HCT116 (cell line): ENCODE measurements around the gene DOC2A. TPM values are rescaled to one million over a fixed set of nuclear protein-coding genes. Genes with fewer than 3 reads are reported as not detected.

Source experiments
- ATAC-seq: fragments of 200-7000 bp; cut with Tn5 transposase; 2 replicates; pipeline ENCODE4 v1.9.1; 2020; ENCODE audit warnings: mild to moderate bottlenecking, moderate library complexity
- BruUV-seq: library from RNA; stranded (reverse); fragments of 400-500 nt; replicated peaks from 2 replicates; lab custom pipeline; 2021; lab: Mats Ljungman, UMichigan
- CTCF ChIA-PET: fragments of 300-600 bp; sonication (Branson Sonifier 250); formaldehyde crosslinking; loops from one replicate; lab custom pipeline; 2021; ENCODE audit warnings: antibody characterized with exemption; lab: Charles Lee
- POLR2A ChIA-PET: fragments of 300-600, 350-600 bp; sonication (Branson Sonifier 250); formaldehyde crosslinking; loops from one replicate; lab custom pipeline; 2021; ENCODE audit warnings: antibody characterized with exemption; lab: Charles Lee
- RAD21 ChIA-PET, 2 experiments: fragments of 300-600 bp; sonication (Branson Sonifier 250); formaldehyde crosslinking; loops; one replicate each; lab custom pipeline; 2023; ENCODE audit warnings: low total read pairs in 2 of 2; ENCODE audit not compliant: uncharacterized antibody in 2 of 2, unreplicated experiment in 2 of 2, low non-redundant PET in 1 of 2; lab: Charles Lee
- DNase-seq: peaks from one replicate; pipeline ENCODE4 v3.0.0-alpha.2; 2010; ENCODE audit warnings: low read depth, low spot score
- H2AFZ ChIP-seq: fragments of 200-600 bp; shearing (Covaris generic), sonication (generic); 2 replicates; pipeline ENCODE4 v1.6.1; 2017; ENCODE audit warnings: low read depth, mixed run types, mixed read lengths, antibody characterized with exemption, low read length; ENCODE audit not compliant: poor library complexity, severe bottlenecking
- H3K27ac ChIP-seq: 2 replicates; pipeline ENCODE4 v1.5.1; 2012; ENCODE audit warnings: low read depth, low read length
- H3K27me3 ChIP-seq: fragments of 200-600 bp; sonication (generic); 2 replicates; pipeline ENCODE4 v1.6.1; 2016; ENCODE audit warnings: mixed run types, low read length, mixed read lengths; ENCODE audit not compliant: insufficient read depth
- H3K36me3 ChIP-seq, 2 experiments: fragments of 200-500 bp in 1 of 2; fragments of 200-600 bp in 1 of 2; sonication (Bioruptor generic) in 1 of 2; sonication (generic) in 1 of 2; 2 replicates each; pipeline versions ENCODE4 v1.5.1 to v1.6.1; 2014 to 2016; ENCODE audit warnings: low read length in 2 of 2, inconsistent platforms in 1 of 2, mixed read lengths in 1 of 2, mixed run types in 1 of 2; ENCODE audit not compliant: insufficient read depth in 2 of 2, control insufficient read depth in 1 of 2
- H3K4me1 ChIP-seq, 2 experiments: fragments of 200-600 bp in 1 of 2; sonication (generic) in 1 of 2; 2 replicates each; pipeline versions ENCODE4 v1.5.1 to v1.6.1; 2012 to 2017; ENCODE audit warnings: low read length in 2 of 2, inconsistent platforms in 1 of 2, mild to moderate bottlenecking in 1 of 2, mixed read lengths in 1 of 2, mixed run types in 1 of 2, moderate library complexity in 1 of 2; ENCODE audit not compliant: insufficient read depth in 2 of 2, control insufficient read depth in 1 of 2
- H3K4me2 ChIP-seq: fragments of 200-600 bp; sonication (generic); 2 replicates; pipeline ENCODE4 v1.6.1; 2017; ENCODE audit warnings: mixed run types, low read length, mixed read lengths
- H3K4me3 ChIP-seq, 2 experiments: fragments of 200-600 bp in 1 of 2; sonication (generic) in 1 of 2; replicated peaks in 1 of 2; 2 replicates each; pipeline ENCODE4 v1.5.1; 2011 to 2016; ENCODE audit warnings: low read length in 2 of 2, control low read depth in 1 of 2, low read depth in 1 of 2, mild to moderate bottlenecking in 1 of 2, mixed read lengths in 1 of 2, mixed run types in 1 of 2
- H3K79me2 ChIP-seq: fragments of 200-600 bp; sonication (generic); 2 replicates; pipeline ENCODE4 v1.6.1; 2017; ENCODE audit warnings: mild to moderate bottlenecking, mixed run types, low read length, moderate library complexity, mixed read lengths; ENCODE audit not compliant: insufficient read depth
- H3K9ac ChIP-seq: fragments of 200-600 bp; sonication (generic); 2 replicates; pipeline ENCODE4 v1.6.1; 2016; ENCODE audit warnings: low read length, mixed read lengths
- H3K9me2 ChIP-seq: fragments of 200-600 bp; sonication (generic), shearing (Covaris generic); 2 replicates; pipeline ENCODE4 v1.6.1; 2017; ENCODE audit warnings: mixed run types, mild to moderate bottlenecking, moderate library complexity; ENCODE audit not compliant: insufficient read depth
- H3K9me3 ChIP-seq, 2 experiments: fragments of 200-500 bp in 1 of 2; fragments of 200-600 bp in 1 of 2; sonication (Bioruptor generic) in 1 of 2; sonication (generic) in 1 of 2; 2 replicates each; pipeline ENCODE4 v1.6.1; 2014 to 2017; ENCODE audit warnings: low read length in 2 of 2, mixed read lengths in 2 of 2, inconsistent platforms in 1 of 2, low read depth in 1 of 2, mild to moderate bottlenecking in 1 of 2, mixed run types in 1 of 2, moderate library complexity in 1 of 2; ENCODE audit not compliant: control insufficient read depth in 1 of 2, insufficient read depth in 1 of 2
- H4K20me1 ChIP-seq: fragments of 200-600 bp; sonication (generic), shearing (Covaris generic); 2 replicates; pipeline ENCODE4 v1.6.1; 2017; ENCODE audit warnings: mixed run types, mild to moderate bottlenecking, moderate library complexity; ENCODE audit not compliant: insufficient read depth
- CBX3 ChIP-seq: IDR thresholded peaks from 2 replicates; pipeline ENCODE4 v1.6.1; 2012; ENCODE audit warnings: low read depth
- CEBPB ChIP-seq: IDR thresholded peaks from 2 replicates; pipeline ENCODE4 v1.6.1; 2012; ENCODE audit warnings: low read depth
- EGR1 ChIP-seq: IDR thresholded peaks from 2 replicates; pipeline ENCODE4 v1.6.1; 2012; ENCODE audit warnings: low read depth
- ELF1 ChIP-seq: IDR thresholded peaks from 2 replicates; pipeline ENCODE4 v1.6.1; 2012; ENCODE audit warnings: low read depth, borderline replicate concordance
- EZH2phosphoT487 ChIP-seq: fragments of 200-600 bp; IDR thresholded peaks from 2 replicates; pipeline ENCODE4 v1.6.1; 2018; ENCODE audit warnings: antibody characterized with exemption, borderline replicate concordance
- POLR2A ChIP-seq: IDR thresholded peaks from 2 replicates; pipeline ENCODE4 v1.7.0; 2011; ENCODE audit warnings: borderline replicate concordance; ENCODE audit not compliant: insufficient read depth, insufficient read length; ENCODE audit errors: extremely low read depth
- RAD21 ChIP-seq: IDR thresholded peaks from 2 replicates; pipeline ENCODE4 v1.6.1; 2012; ENCODE audit warnings: low read depth, mild to moderate bottlenecking
- SP1 ChIP-seq: IDR thresholded peaks from 2 replicates; pipeline ENCODE4 v1.6.1; 2012; ENCODE audit warnings: low read depth
- SRF ChIP-seq: IDR thresholded peaks from 2 replicates; pipeline ENCODE4 v1.6.1; 2012; ENCODE audit warnings: low read depth
- YY1 ChIP-seq: IDR thresholded peaks from 2 replicates; pipeline ENCODE4 v1.6.1; 2011; ENCODE audit warnings: low read length, low read depth, moderate library complexity, mild to moderate bottlenecking; ENCODE audit not compliant: insufficient replicate concordance; ENCODE audit errors: extremely low read depth
- ZFX ChIP-seq: fragments of 450-650 bp; IDR thresholded peaks from 2 replicates; pipeline ENCODE4 v1.6.1; 2017
- ZNF274 ChIP-seq: fragments of 200-500 bp; sonication (Bioruptor generic); IDR thresholded peaks from 2 replicates; pipeline ENCODE4 v1.6.1; 2014; ENCODE audit warnings: mild to moderate bottlenecking, low read depth, low read length, inconsistent platforms
- intact Hi-C: fragments of 100-400 bp; cut with micrococcal nuclease; formaldehyde crosslinking; loops from 2 replicates; pipeline ENCODE4 v1.10.0; 2022
- total RNA-seq: library from RNA; stranded (reverse); gene quantifications from one replicate; pipeline ENCODE4 v1.2.1, GENCODE V29; 2021; ENCODE audit not compliant: unreplicated experiment
- TF ChIP-seq, protein P1 (sequence below): IDR thresholded peaks from 2 replicates; pipeline ENCODE4 v1.6.1; 2012
- TF ChIP-seq, protein P2 (sequence below): IDR thresholded peaks from 2 replicates; pipeline ENCODE4 v1.6.1; 2012
- TF ChIP-seq, protein P3 (sequence below), 3 experiments: fragments of 200-600 bp in 1 of 3; sonication (generic) in 1 of 3; IDR thresholded peaks in 2 of 3; conservative IDR thresholded peaks in 1 of 3; 2 replicates each; pipeline ENCODE4 v1.5.1; 2012 to 2017; ENCODE audit warnings: low read depth in 2 of 3, low read length in 2 of 3, antibody characterized with exemption in 1 of 3, borderline replicate concordance in 1 of 3, control low read depth in 1 of 3, mild to moderate bottlenecking in 1 of 3, mixed read lengths in 1 of 3, mixed run types in 1 of 3, moderate library complexity in 1 of 3; ENCODE audit not compliant: insufficient read depth in 1 of 3

The DOC2A gene
- total RNA-seq, 1 experiment from 2014 or later, result 17.3 TPM

DNA sequence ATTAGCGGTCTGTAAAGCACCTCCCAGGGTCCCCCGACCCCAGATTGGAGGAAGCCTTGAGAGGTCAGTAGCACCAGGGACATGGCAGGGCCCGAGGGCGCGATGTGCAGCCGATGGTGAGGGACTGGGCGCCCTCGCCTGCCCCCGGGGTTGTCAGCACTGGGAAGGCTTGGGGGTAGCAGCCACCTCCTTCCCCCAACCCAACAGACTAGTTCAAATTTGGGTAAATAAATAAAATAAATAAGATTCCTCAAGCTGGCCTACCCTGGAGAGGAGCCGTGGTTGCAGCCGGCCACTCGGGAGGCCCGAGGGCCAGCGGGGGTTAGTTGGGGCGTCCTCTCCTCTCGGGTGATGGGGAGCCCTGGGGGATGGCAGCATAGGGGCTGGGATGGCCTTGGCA, 13.6 kb upstream of the DOC2A start:
- Histone ChIP-seq H3K9me2 (no peaks in the 10 kb centered on the region), H4K20me1 (no peaks in the 10 kb centered on the region), H3K79me2 (no peaks in the 10 kb centered on the region), H3K4me1 (peaks cover 0 to 15% of the 10 kb centered on the region in 2 experiments; a peak in 3 of 4 replicates), H3K27me3 (no peaks in the 10 kb centered on the region), H3K36me3 (no peaks in the 10 kb centered on the region), H3K4me2 (no peak overlapping the region), H2AFZ (no peak overlapping the region), H3K9me3 (no peaks in the 10 kb centered on the region)
- ChIA-PET RAD21 (no interaction called here), CTCF (no interaction called here)
- BruUV-seq, result no TSS peak
- TF ChIP-seq EGR1, result no peak
- no peak for TF ChIP-seq POLR2A
- no peak for TF ChIP-seq ZNF274
- TF ChIP-seq SRF, result no peak
- TF ChIP-seq SP1, result no peak
- no peak for TF ChIP-seq RAD21
- TF ChIP-seq, protein P1, sequence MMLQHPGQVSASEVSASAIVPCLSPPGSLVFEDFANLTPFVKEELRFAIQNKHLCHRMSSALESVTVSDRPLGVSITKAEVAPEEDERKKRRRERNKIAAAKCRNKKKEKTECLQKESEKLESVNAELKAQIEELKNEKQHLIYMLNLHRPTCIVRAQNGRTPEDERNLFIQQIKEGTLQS, result no peak
- no peak for TF ChIP-seq CBX3
- TF ChIP-seq, all 23 proteins: peak for 0
- POLR2A ChIA-PET, result no interaction called here
- Histone ChIP-seq H3K27ac (no peak overlapping the region), H3K4me3 (no peak overlapping the region), H3K9ac (no peak overlapping the region)
- DNase-seq (no peak), ATAC-seq (no peak)
- intact Hi-C loops, result loop anchor here (10.0 kb wide), 1 partner anchor 910 kb away; no protein-coding TSS in a partner anchor

DNA sequence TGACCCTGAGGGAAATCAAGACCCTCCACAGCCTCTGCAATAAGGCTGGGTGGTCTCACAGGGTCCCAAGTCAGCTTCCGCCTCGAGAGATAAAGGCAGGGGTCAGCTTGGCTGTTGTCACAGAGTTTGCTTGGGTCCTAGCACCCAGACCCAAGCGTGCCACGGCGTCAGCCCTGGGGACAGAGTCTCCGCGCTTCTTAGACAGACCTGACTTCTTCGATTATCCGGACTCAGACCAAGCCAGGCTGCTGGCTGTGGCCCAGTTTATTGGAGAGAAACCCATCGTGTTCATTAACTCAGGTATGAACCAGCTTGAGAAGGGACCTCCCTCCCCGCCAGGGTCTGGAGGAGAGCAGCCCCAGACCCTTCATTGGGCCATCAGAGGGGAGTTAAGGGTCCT, 12.8 kb upstream of the DOC2A start:
- RAD21 ChIA-PET, result no interaction called here
- Histone ChIP-seq H4K20me1 (no peaks in the 10 kb centered on the region), H2AFZ (no peak overlapping the region), H3K9me2 (no peaks in the 10 kb centered on the region), H3K4me3 (no peak overlapping the region), H3K27me3 (no peaks in the 10 kb centered on the region), H3K9ac (no peak overlapping the region), H3K27ac (no peak overlapping the region), H3K79me2 (no peaks in the 10 kb centered on the region), H3K4me1 (peaks cover 0 to 18% of the 10 kb centered on the region in 2 experiments; a peak in 3 of 4 replicates), H3K4me2 (no peak overlapping the region), H3K9me3 (no peaks in the 10 kb centered on the region), H3K36me3 (no peaks in the 10 kb centered on the region)
- no TSS peak for BruUV-seq
- CTCF ChIA-PET, result no interaction called here
- ATAC-seq (no peak), DNase-seq (no peak)
- intact Hi-C loops, result loop anchor here (10.0 kb wide), 1 partner anchor 909 kb away; no protein-coding TSS in a partner anchor
- TF ChIP-seq CEBPB (no peak), YY1 (no peak), SP1 (no peak), SRF (no peak), ZFX (no peak), ELF1 (no peak), EZH2phosphoT487 (no peak), CBX3 (no peak), ZNF274 (no peak), RAD21 (no peak)
- TF ChIP-seq, protein P2, sequence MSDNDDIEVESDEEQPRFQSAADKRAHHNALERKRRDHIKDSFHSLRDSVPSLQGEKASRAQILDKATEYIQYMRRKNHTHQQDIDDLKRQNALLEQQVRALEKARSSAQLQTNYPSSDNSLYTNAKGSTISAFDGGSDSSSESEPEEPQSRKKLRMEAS, result no peak
- TF ChIP-seq, protein P3, sequence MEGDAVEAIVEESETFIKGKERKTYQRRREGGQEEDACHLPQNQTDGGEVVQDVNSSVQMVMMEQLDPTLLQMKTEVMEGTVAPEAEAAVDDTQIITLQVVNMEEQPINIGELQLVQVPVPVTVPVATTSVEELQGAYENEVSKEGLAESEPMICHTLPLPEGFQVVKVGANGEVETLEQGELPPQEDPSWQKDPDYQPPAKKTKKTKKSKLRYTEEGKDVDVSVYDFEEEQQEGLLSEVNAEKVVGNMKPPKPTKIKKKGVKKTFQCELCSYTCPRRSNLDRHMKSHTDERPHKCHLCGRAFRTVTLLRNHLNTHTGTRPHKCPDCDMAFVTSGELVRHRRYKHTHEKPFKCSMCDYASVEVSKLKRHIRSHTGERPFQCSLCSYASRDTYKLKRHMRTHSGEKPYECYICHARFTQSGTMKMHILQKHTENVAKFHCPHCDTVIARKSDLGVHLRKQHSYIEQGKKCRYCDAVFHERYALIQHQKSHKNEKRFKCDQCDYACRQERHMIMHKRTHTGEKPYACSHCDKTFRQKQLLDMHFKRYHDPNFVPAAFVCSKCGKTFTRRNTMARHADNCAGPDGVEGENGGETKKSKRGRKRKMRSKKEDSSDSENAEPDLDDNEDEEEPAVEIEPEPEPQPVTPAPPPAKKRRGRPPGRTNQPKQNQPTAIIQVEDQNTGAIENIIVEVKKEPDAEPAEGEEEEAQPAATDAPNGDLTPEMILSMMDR (IDR thresholded peaks at IDR 0.05 in 2 of 3, conservative IDR thresholded peaks at IDR 0.05 in 1 of 3; ENCODE audit: borderline replicate concordance in 1 of 3, insufficient read depth in 1 of 3, low read depth in 2 of 3, low read length in 2 of 3), result no peak
- TF ChIP-seq, protein P1, result no peak
- POLR2A ChIA-PET, result no interaction called here
